ENCODE results near the gene MAGI1.

- TF ChIP-seq CTCF (IDR thresholded peaks at IDR 0.05), result no peak
- TF ChIP-seq POLR2A (IDR thresholded peaks at IDR 0.05), result no peak
Observed at GRCh38 chr3:65348398-65348995, 690.2 kb downstream of the MAGI1 start.
